Lower leg skin (tissue), 3 donors: ENCODE measurements around the gene IL1RAPL1.

Experiments
- CTCF ChIP-seq, 3 donors: fragments of 450-650 bp; IDR thresholded peaks; one replicate each; pipeline ENCODE4 v1.5.1; 2016; ENCODE audit warnings: antibody characterized with exemption in 3 of 3, mild to moderate bottlenecking in 3 of 3, moderate library complexity in 2 of 3
- POLR2A ChIP-seq, 2 donors: fragments of 450-650 bp; IDR thresholded peaks; one replicate each; pipeline ENCODE4 v1.6.1; 2016 to 2017; ENCODE audit warnings: antibody characterized with exemption in 2 of 2, mild to moderate bottlenecking in 1 of 2, moderate library complexity in 1 of 2

- TF ChIP-seq CTCF (IDR thresholded peaks at IDR 0.05) = no peak
- TF ChIP-seq POLR2A (IDR thresholded peaks at IDR 0.05) = no peak
Measured at GRCh38 chrX:28609917-28610613, 22.8 kb downstream of the IL1RAPL1 start.
